A549 (cell line): Measurements from ENCODE around the gene SHISAL2A. TPM values are rescaled to one million over a fixed set of nuclear protein-coding genes. Genes with fewer than 3 reads are reported as not detected.

ENCODE experiments used
- ATAC-seq, 2 experiments: fragments of 200-7000 bp in 1 of 2; fragments of >200 bp in 1 of 2; cut with Nextera tagmentation in 1 of 2; cut with Tn5 transposase in 1 of 2; 3 replicates each; pipeline versions ENCODE4 v1.8.0 to v1.9.1; 2018 to 2020; ENCODE audit warnings: mild to moderate bottlenecking in 1 of 2, moderate library complexity in 1 of 2
- CTCF ChIA-PET: fragments of 300-600 bp; sonication (Branson Sonifier 250); formaldehyde crosslinking; extraction: SDS; loops from one replicate; lab custom pipeline; 2021; ENCODE audit warnings: antibody characterized with exemption, inconsistent platforms; lab: Yijun Ruan, JAX
- POLR2A ChIA-PET: fragments of 350-600 bp; formaldehyde crosslinking; extraction: SDS; loops from one replicate; lab custom pipeline; 2021; ENCODE audit warnings: antibody characterized with exemption, inconsistent platforms; lab: Yijun Ruan, JAX
- DNase-seq, 2 experiments: peaks; one replicate each; pipeline versions ENCODE4 v3.0.0 to v3.0.0-alpha.2; 2011 to 2016; ENCODE audit warnings: low read depth in 1 of 2, low spot score in 1 of 2
- FAIRE-seq: peaks from 2 replicates; lab custom pipeline; 2011; peaks lifted over from hg19 to GRCh38; lab: Jason Lieb, UNC
- H3K27ac ChIP-seq, 2 experiments: fragments of >200 bp; sonication (Bioruptor Twin); formaldehyde crosslinking; 3 replicates each; pipeline ENCODE4 v1.5.1; 2016 to 2017
- H3K4me1 ChIP-seq: fragments of >200 bp; sonication (Bioruptor Twin); formaldehyde crosslinking; 3 replicates; pipeline ENCODE4 v1.6.1; 2016
- H3K4me2 ChIP-seq: fragments of >200 bp; sonication (Bioruptor Twin); formaldehyde crosslinking; 3 replicates; pipeline ENCODE4 v1.6.1; 2016
- H3K4me3 ChIP-seq: fragments of >200 bp; sonication (Bioruptor Twin); formaldehyde crosslinking; 3 replicates; pipeline ENCODE4 v1.5.1; 2016
- H3K9me3 ChIP-seq: fragments of >200 bp; sonication (Bioruptor Twin); formaldehyde crosslinking; 3 replicates; pipeline ENCODE4 v1.6.1; 2016
- CBX8 ChIP-seq: fragments of 200-600 bp; sonication (generic); IDR thresholded peaks from 2 replicates; pipeline ENCODE4 v1.6.1; 2016
- CHD2 ChIP-seq: fragments of 150-350 bp; IDR thresholded peaks from 2 replicates; pipeline ENCODE4 v1.6.1; 2014; ENCODE audit warnings: low read length; ENCODE audit not compliant: partially characterized antibody
- CHD4 ChIP-seq: fragments of 200-600 bp; sonication (generic); IDR thresholded peaks from 2 replicates; pipeline ENCODE4 v1.6.1; 2016; ENCODE audit warnings: antibody characterized with exemption, mild to moderate bottlenecking, borderline replicate concordance
- EHF ChIP-seq: fragments of 250-450 bp; sonication (Bioruptor Pico); IDR thresholded peaks from 2 replicates; pipeline ENCODE4 v1.5.0; 2020; ENCODE audit warnings: mild to moderate bottlenecking
- EHMT2 ChIP-seq: fragments of 200-600 bp; sonication (generic); IDR thresholded peaks from 2 replicates; pipeline ENCODE4 v1.6.1; 2016; ENCODE audit warnings: antibody characterized with exemption, low read depth, mild to moderate bottlenecking, moderate library complexity
- ESRRA ChIP-seq: fragments of 150-350 bp; IDR thresholded peaks from 2 replicates; pipeline ENCODE4 v1.6.1; 2014; ENCODE audit warnings: mild to moderate bottlenecking, low read length, borderline replicate concordance
- HEYL ChIP-seq: fragments of 250-450 bp; sonication (Bioruptor Pico); IDR thresholded peaks from 2 replicates; pipeline ENCODE4 v1.8.0; 2021; ENCODE audit warnings: mild to moderate bottlenecking, moderate library complexity
- HOXB13 ChIP-seq: fragments of 250-450 bp; sonication (Bioruptor Pico); IDR thresholded peaks from 2 replicates; pipeline ENCODE4 v1.5.0; 2020; ENCODE audit warnings: low read depth, mild to moderate bottlenecking, moderate library complexity
- HOXB5 ChIP-seq: fragments of 250-450 bp; sonication (Bioruptor Pico); IDR thresholded peaks from 2 replicates; pipeline ENCODE4 v1.5.0; 2020; ENCODE audit warnings: mild to moderate bottlenecking, moderate library complexity
- JUN ChIP-seq, 2 experiments: fragments of >200 bp; sonication (Bioruptor Twin); formaldehyde crosslinking; IDR thresholded peaks; 2 replicates in 1 of 2; 3 replicates in 1 of 2; pipeline ENCODE4 v1.6.1; 2016 to 2017
- MAFK ChIP-seq: fragments of 450-650 bp; IDR thresholded peaks from 2 replicates; pipeline ENCODE4 v1.6.1; 2014; ENCODE audit not compliant: partially characterized antibody
- MAZ ChIP-seq: fragments of 150-350 bp; IDR thresholded peaks from 2 replicates; pipeline ENCODE4 v1.6.1; 2014; ENCODE audit warnings: antibody characterized with exemption, low read depth, low read length, borderline replicate concordance
- POLR2AphosphoS2 ChIP-seq: conservative IDR thresholded peaks from 2 replicates; pipeline ENCODE4 v1.6.1; 2012; ENCODE audit warnings: low read length, improper control_type of control experiment, inconsistent platforms
- RAD21 ChIP-seq, 2 experiments: fragments of >200 bp in 1 of 2; sonication (Bioruptor Twin) in 1 of 2; formaldehyde crosslinking in 1 of 2; IDR thresholded peaks in 1 of 2; conservative IDR thresholded peaks in 1 of 2; 2 replicates in 1 of 2; 3 replicates in 1 of 2; pipeline ENCODE4 v1.6.1; 2012 to 2018; ENCODE audit warnings: inconsistent platforms in 1 of 2
- RCOR1 ChIP-seq: fragments of 150-350 bp; IDR thresholded peaks from 2 replicates; pipeline ENCODE4 v1.6.1; 2014; ENCODE audit warnings: antibody characterized with exemption, low read length, low read depth
- RNF2 ChIP-seq: fragments of 200-600 bp; sonication (generic); IDR thresholded peaks from 2 replicates; pipeline ENCODE4 v1.6.1; 2016; ENCODE audit warnings: low read depth, mild to moderate bottlenecking, antibody characterized with exemption, moderate library complexity, borderline replicate concordance
- SMC3 ChIP-seq: fragments of >200 bp; sonication (Bioruptor Twin); formaldehyde crosslinking; IDR thresholded peaks from 3 replicates; pipeline ENCODE4 v1.6.1; 2018; ENCODE audit warnings: inconsistent platforms
- SREBF2 ChIP-seq: fragments of 450-650 bp; IDR thresholded peaks from 2 replicates; pipeline ENCODE4 v1.6.1; 2014; ENCODE audit warnings: mild to moderate bottlenecking, moderate library complexity
- TP53 ChIP-seq: fragments of 250-450 bp; sonication (Bioruptor Pico); IDR thresholded peaks from 2 replicates; pipeline ENCODE4 v1.5.0; 2021; ENCODE audit warnings: mild to moderate bottlenecking, moderate library complexity
- ZC3H11A ChIP-seq: fragments of 450-650 bp; IDR thresholded peaks from 2 replicates; pipeline ENCODE4 v1.6.1; 2014; ENCODE audit warnings: antibody characterized with exemption, mild to moderate bottlenecking
- ZFP36 ChIP-seq: fragments of 450-650 bp; IDR thresholded peaks from 2 replicates; pipeline ENCODE4 v1.6.1; 2014; ENCODE audit warnings: borderline replicate concordance; ENCODE audit not compliant: partially characterized antibody
- WGBS: methylation state at CpG from one replicate; pipeline ENCODE4 v1.1.6; 2017; ENCODE audit errors: missing lambda C conversion rate; 5-methylcytosine and 5-hydroxymethylcytosine counted together
- polyA plus RNA-seq, 4 experiments: library from polyadenylated mRNA; depleted of rRNA in 3 of 4; stranded (reverse); fragments of >200 nt; fragmentation: RNase III in 1 of 4; extraction: RNeasy Plus Mini Kit Qiagen cat#74134 plus additional on column Dnase treatment in 1 of 4; gene quantifications; 2 replicates in 3 of 4; 3 replicates in 1 of 4; pipeline ENCODE4 v1.2.3, GENCODE V29; 2011 to 2017
- TF ChIP-seq, protein P1 (sequence below): IDR thresholded peaks from 2 replicates; pipeline ENCODE4 v1.6.1; 2012; ENCODE audit warnings: low read depth, borderline replicate concordance
- TF ChIP-seq, protein P2 (sequence below): IDR thresholded peaks from 2 replicates; pipeline ENCODE4 v1.6.1; 2012
- TF ChIP-seq, protein P3 (sequence below): fragments of 450-650 bp; IDR thresholded peaks from 2 replicates; pipeline ENCODE4 v1.6.1; 2014; ENCODE audit warnings: antibody characterized with exemption

SHISAL2A gene
- polyA plus RNA-seq, 2 of the 4 experiments (the other 2 are of a cell fraction): not detected

DNA sequence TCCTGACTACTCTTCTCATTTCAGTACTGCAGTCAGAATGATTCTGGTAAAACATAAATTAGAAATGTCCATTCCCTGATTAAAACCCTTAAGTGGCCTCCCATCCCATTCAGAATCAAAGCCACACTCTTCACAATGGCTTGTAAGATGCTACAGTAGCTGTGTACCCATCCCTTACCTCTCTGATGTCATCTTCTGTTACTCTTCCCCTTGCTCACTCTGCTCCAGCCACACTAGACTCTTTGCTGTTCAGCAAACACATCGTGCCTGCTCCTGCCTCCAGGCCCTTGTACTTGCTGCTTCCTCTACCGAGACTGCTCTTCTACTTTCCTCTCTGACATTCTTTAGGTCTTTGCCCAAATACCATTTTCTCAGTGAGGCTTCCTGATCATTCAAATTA lies 35.1 kb upstream of the SHISAL2A start (continued):
- no peak for TF ChIP-seq EHMT2
- no peak for TF ChIP-seq HOXB5
- TF ChIP-seq, protein P1, sequence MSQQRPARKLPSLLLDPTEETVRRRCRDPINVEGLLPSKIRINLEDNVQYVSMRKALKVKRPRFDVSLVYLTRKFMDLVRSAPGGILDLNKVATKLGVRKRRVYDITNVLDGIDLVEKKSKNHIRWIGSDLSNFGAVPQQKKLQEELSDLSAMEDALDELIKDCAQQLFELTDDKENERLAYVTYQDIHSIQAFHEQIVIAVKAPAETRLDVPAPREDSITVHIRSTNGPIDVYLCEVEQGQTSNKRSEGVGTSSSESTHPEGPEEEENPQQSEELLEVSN: no peak
- TF ChIP-seq RNF2: no peak

DNA sequence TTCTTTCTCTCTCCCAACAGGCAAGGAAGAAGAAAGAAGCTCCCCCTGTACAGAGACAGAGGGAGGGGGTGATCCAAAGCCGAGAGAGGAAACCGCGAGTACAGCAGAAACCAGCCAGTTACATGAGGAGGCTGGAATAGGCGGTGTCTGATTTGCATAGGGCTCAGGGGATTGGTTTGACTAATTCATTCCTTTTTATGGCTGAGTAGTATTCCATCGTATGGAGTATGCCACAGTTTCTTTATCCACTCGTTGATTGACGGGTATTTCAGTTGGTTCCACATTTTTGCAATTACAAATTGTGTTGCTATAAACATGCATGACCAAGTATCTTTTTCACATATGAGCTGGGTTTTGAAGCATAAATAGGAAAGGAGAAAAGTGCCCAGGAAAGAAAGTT lies 34.2 kb upstream of the SHISAL2A start:
- FAIRE-seq: no peak
- CTCF ChIA-PET: no interaction called here
- no peak overlapping the region for H3K27ac ChIP-seq
- TF ChIP-seq ZC3H11A (no peak), RCOR1 (no peak), POLR2AphosphoS2 (no peak)
- H3K4me3 ChIP-seq: no peak overlapping the region
- H3K9me3 ChIP-seq: no peaks in the 10 kb centered on the region
- H3K4me2 ChIP-seq: no peak overlapping the region
- POLR2A ChIA-PET: no interaction called here
- 81% methylated on average over 7 of the region's 7 CpGs for WGBS
- no peak for DNase-seq
- ATAC-seq: no peak
- no peaks in the 10 kb centered on the region for H3K4me1 ChIP-seq

DNA sequence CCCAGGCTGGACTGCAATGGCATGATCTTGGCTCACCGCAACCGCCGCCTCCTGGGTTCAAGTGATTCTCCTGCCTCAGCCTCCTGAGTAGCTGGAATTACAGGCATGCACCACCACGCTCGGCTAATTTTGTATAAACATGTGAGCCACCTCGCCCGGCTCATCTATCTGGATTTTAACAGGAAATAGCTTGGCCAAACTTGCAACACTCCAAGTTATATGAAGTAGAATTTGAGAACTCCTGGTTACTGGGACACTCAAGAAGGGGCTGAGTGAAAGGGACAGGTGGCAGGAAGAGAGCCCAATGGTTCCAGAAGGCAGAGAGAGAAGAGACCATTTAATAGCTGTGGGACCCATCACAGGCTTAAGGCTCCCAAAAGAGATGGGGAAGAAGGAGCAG lies 33.7 kb upstream of the SHISAL2A start:
- ATAC-seq (no peak), DNase-seq (no peak)
- POLR2A ChIA-PET: no interaction called here

DNA sequence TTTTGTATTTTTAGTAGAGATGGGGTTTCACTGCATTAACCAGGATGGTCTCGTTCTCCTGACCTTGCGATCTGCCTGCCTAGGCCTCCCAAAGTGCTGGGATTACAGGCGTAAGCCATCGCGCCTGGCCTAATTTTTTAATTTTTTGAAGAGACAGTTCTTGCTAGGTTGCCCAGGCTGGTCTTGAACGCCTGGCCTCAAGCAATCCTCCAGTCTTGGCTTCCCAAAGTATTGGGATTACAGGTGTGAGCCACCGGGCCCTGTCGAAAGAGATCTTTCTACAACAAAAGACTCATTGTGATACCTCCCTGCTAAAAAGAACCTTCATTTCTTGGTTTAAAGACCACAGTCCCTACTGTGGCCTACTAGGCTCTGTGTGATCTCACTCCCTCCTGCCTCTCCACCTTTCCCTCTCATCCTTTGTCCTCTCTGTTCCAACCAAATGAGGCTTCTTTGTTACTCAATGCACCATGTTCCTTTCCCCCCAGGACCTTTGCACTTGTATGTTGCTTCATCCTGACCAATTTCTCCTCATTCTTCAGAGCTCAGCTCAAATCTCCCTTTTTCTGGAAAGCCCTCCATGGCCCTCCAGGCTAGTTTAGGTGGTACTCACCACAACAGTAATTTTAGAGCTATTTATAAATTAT lies 32.3 kb upstream of the SHISAL2A start:
- CTCF ChIA-PET: no interaction called here
- WGBS: 89% methylated on average over 8 of the region's 8 CpGs
- H3K4me3 ChIP-seq: no peak overlapping the region
- POLR2A ChIA-PET: no interaction called here
- no peak for FAIRE-seq
- no peak for TF ChIP-seq CHD2
- TF ChIP-seq, protein P2, sequence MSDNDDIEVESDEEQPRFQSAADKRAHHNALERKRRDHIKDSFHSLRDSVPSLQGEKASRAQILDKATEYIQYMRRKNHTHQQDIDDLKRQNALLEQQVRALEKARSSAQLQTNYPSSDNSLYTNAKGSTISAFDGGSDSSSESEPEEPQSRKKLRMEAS: no peak
- TF ChIP-seq CBX8: no peak
- TF ChIP-seq SMC3: no peak
- TF ChIP-seq JUN (IDR thresholded peaks at IDR 0.05): no peak
- no peak for TF ChIP-seq ESRRA
- TF ChIP-seq MAZ: no peak
- TF ChIP-seq, all 56 proteins: peak for 0
- no peaks in the 10 kb centered on the region for H3K9me3 ChIP-seq
- H3K4me1 ChIP-seq: no peaks in the 10 kb centered on the region
- H3K4me2 ChIP-seq: no peak overlapping the region
- DNase-seq: no peak
- no peak for ATAC-seq
- H3K27ac ChIP-seq: no peak overlapping the region

More for the DNA sequence above, 33.7 kb upstream of the SHISAL2A start:
- no peak for FAIRE-seq
- TF ChIP-seq HEYL (CRISPR knock-in tag) (no peak), CHD4 (no peak), TP53 (no peak), MAFK (no peak), MAZ (no peak), EHF (CRISPR knock-in tag) (no peak), SREBF2 (no peak), ZFP36 (no peak), POLR2AphosphoS2 (no peak), HOXB5 (no peak), RAD21 (conservative IDR thresholded peaks at IDR 0.05 in 1 of 2, IDR thresholded peaks at IDR 0.05 in 1 of 2) (no peak), SMC3 (no peak), HOXB13 (CRISPR knock-in tag) (no peak)
- TF ChIP-seq, protein P3, sequence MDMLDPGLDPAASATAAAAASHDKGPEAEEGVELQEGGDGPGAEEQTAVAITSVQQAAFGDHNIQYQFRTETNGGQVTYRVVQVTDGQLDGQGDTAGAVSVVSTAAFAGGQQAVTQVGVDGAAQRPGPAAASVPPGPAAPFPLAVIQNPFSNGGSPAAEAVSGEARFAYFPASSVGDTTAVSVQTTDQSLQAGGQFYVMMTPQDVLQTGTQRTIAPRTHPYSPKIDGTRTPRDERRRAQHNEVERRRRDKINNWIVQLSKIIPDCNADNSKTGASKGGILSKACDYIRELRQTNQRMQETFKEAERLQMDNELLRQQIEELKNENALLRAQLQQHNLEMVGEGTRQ: no peak
- TF ChIP-seq, protein P1: no peak
- CTCF ChIA-PET: interaction anchor here (0.6 kb wide), 1 partner anchor 415 kb away, joined by 3 read pairs; no protein-coding TSS in a partner anchor
- H3K4me1 ChIP-seq: no peaks in the 10 kb centered on the region
- H3K9me3 ChIP-seq: no peaks in the 10 kb centered on the region
- no peak overlapping the region for H3K4me2 ChIP-seq
- H3K27ac ChIP-seq: no peak overlapping the region
- no peak overlapping the region for H3K4me3 ChIP-seq
- 86% methylated on average over 7 of the region's 7 CpGs for WGBS
